ENCODE measurements around the gene PSME2. TPM values are rescaled to one million over a fixed set of nuclear protein-coding genes. Genes with fewer than 3 reads are reported as not detected.

PSME2 gene
- total and polyA plus RNA-seq, 11 donors, result 51.4 to 360 (median 90.4) TPM

GRCh38 chr14:24139272-24139934, 7.0 kb downstream of the PSME2 start:
- ATAC-seq (no peak), DNase-seq (no peak)
- Histone ChIP-seq H3K4me3 (peak overlapping the region in 5 of 12 donors; percentile 66 to 92 (median 83)), H3K27ac (peak overlapping the region in 4 of 12 donors; percentile 5 to 97 (median 59)), H3K27me3 (no peaks in the 10 kb centered on the region), H3K9me3 (no peaks in the 10 kb centered on the region), H3K36me3 (peaks cover 0 to 49% (median 37%) of the 10 kb centered on the region in 9 donors), H3K4me1 (peaks cover 3 to 80% (median 37%) of the 10 kb centered on the region in 12 donors)
- intact Hi-C loops (cut with DNase I), result no loop called here
- TF ChIP-seq CTCF (IDR thresholded peaks at IDR 0.05) (no peak), POLR2A (IDR thresholded peaks at IDR 0.05) (no peak)
- WGBS, 4 donors, result 86 to 91% (median 89%) methylated on average over 9 of the region's 9 CpGs

GRCh38 chr14:24138396-24139271, 7.8 kb downstream of the PSME2 start:
- peaks cover 3 to 72% (median 37%) of the 10 kb centered on the region in 12 donors for H3K4me1 ChIP-seq
- WGBS, 4 donors, result 79 to 88% (median 82%) methylated on average over 13 of the region's 13 CpGs

GRCh38 chr14:24137529-24138395, 8.6 kb downstream of the PSME2 start:
- Histone ChIP-seq H3K27me3 (no peaks in the 10 kb centered on the region), H3K27ac (peak overlapping the region in 5 of 12 donors; percentile 22 to 97 (median 95)), H3K4me1 (peaks cover 3 to 66% (median 37%) of the 10 kb centered on the region in 12 donors), H3K9me3 (no peaks in the 10 kb centered on the region), H3K4me3 (peak overlapping the region in 3 of 12 donors; percentile 91 to 99 (median 97)), H3K36me3 (peaks cover 0 to 34% (median 27%) of the 10 kb centered on the region in 9 donors)
- TF ChIP-seq CTCF (IDR thresholded peaks at IDR 0.05) (no peak), POLR2A (IDR thresholded peaks at IDR 0.05) (no peak)
- intact Hi-C loops (cut with DNase I), result no loop called here
- 88 to 93% (median 90%) methylated on average over 8 of the region's 8 CpGs for WGBS, 4 donors
- ATAC-seq (no peak), DNase-seq (no peak)

More at GRCh38 chr14:24138396-24139271, 7.8 kb downstream of the PSME2 start:
- intact Hi-C loops (cut with DNase I), result no loop called here
- Histone ChIP-seq H3K36me3 (peaks cover 0 to 42% (median 30%) of the 10 kb centered on the region in 9 donors), H3K27me3 (no peaks in the 10 kb centered on the region), H3K27ac (peak overlapping the region in 3 of 12 donors; percentile 22 to 97 (median 28)), H3K9me3 (no peaks in the 10 kb centered on the region), H3K4me3 (no peak overlapping the region)
- DNase-seq (no peak), ATAC-seq (no peak)
- TF ChIP-seq CTCF (IDR thresholded peaks at IDR 0.05) (no peak), POLR2A (IDR thresholded peaks at IDR 0.05) (no peak)

All from heart left ventricle (tissue), 16 donors.